ENCODE results near the gene SLIT3.

The SLIT3 gene

DNA sequence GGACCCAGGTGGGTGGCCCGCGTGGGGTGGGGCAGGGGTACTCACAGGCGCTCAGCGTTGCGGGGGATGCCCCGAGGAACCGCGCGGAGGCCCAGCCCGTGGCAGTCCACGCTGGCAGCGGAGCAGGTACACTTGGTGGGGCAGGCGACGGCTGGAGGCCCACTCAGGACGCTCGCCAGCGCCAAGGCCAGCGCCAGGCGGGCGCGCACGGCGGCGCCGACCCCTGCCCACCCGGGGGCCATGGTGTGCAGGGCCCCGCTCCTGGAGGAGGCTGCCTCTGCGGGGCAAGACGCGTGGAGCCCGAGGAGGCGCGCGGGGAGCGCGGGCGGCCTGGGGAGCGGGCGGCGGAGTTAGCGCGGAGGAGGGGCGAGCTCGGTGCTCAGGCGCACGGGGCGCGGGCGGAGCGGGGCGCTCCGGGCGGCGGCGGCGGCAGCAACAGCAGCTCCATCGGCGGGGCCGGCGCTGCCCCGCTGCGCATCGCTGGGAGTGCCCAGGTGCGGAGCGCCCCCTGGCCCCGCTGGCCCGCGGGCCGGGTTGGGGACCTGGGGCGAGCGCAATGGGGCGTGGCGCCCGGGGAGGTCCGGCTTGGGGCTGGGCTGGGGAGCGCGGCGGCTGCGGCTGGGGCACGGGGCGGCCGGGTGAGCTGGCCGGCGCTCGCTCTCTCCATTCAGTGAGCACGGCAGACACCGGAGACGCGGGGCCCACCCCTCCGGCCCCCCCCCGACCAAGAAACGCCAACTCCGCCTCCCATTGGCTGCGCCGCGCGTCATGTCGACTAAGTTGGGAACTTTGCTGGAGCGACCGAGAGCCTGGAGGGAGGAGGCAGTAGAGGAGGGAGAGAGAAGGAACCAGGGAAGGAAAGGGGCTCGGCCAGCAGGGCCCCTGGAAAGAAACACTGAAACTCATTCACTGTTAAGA is at the start of gene SLIT3:
SLIT3 (minus strand) TSS at position 672 of the 918 bp plus-strand sequence; CDS start at position 242, 430 bp downstream.
- no peak for DNase-seq (ENCODE audit: low read depth in 1 of 2, low spot score in 1 of 2)

DNA sequence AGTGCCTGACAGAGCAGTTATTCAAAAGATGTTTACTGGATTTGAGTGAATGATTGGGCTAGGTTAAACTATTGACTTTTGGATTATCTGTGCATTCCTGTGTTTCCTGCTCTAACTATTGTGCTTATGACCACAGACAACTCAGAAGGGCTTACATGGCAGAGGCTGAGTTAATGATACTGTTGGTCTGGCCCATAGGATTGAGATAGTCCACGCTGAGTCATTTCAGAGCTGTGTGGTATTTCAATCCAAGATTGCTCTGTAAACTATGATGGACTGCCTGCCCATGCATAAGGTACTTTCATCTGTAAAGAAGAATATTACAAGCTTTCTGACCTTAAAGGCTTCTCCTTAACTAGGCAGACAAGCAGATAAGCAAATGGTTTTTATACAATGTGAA is 49.1 kb upstream of the SLIT3 start:
- no peak for DNase-seq (ENCODE audit: low read depth in 1 of 2, low spot score in 1 of 2)

DNA sequence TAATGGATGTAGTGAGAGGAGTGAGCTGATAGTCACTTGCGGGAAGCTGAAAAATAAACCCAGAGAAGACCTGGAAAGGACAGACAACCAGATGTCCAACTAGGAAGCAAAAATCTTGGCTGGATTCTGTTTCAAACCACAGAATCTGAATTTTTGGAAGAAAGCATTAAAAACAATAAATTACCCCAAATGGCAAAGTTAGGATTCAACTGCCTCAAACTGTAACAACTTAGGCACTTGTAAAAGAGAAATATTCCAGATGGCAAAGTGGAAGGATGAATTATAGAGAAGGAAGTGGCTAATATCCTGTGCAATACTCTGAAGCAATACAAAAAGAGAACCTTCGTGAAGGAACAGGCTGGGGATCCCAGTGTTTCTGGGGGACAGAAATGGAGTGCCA is 46.8 kb upstream of the SLIT3 start:
- DNase-seq (ENCODE audit: low read depth in 1 of 2, low spot score in 1 of 2) = no peak

DNA sequence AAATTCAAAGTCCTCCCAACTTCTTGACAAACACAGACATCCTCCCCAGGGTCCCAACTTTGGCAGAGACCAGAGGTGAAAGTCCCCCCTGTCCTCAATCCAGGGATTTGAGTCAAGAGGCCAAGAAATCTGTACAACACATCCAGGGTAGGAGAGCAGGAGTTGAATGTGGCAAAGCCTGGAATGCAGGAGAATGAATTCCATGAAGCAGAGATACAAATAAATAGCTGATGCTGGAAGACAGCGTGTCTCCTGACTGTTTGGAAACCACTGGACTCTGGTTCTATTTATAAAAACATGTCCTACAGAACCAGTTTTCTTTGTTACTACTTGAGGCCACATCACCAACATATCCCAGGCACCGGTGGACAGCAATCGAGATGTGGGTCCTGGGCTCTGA is 43.7 kb upstream of the SLIT3 start:
- no peak for DNase-seq (ENCODE audit: low read depth in 1 of 2, low spot score in 1 of 2)

DNA sequence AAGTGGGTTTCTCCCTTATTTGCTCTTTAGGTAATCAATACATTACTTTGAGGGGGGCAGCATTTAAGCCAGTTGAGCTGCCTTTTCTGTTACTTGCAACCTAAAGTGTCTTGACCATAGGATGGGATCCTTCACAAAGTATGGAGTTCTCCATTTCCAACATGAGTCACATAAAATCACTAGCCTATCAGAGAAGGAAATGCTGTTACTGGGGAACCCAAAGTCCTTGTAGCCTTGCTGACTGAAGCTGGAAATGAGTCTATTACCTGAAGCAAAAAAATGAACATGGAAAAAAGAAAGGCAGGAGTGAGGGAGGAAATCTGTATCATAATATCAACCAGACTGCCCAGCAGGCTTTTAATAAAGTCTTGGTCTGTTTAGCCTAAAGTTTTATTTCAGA is 42.8 kb upstream of the SLIT3 start:
- no peak for DNase-seq (ENCODE audit: low read depth in 1 of 2, low spot score in 1 of 2)

DNA sequence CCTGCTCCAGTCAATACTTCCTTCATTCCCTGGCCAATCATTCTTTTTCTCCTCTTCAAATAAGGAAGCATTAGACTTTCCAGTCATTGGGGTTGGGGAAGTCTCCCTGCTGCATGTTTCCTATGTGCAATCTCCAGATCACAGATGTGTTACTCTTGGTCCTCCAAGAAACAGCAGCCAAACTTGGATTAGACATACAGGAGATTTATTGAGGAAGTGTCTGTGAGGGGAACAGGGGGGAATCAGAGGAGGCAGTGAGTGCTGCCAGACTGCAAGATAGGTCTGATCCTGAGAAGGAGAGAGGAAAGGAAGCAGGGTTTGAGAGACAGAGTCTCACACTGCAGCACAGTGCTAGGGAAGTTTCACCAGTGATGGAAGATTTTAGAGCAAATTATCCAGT is 40.6 kb upstream of the SLIT3 start:
- no peak for DNase-seq (ENCODE audit: low read depth in 1 of 2, low spot score in 1 of 2)

DNA sequence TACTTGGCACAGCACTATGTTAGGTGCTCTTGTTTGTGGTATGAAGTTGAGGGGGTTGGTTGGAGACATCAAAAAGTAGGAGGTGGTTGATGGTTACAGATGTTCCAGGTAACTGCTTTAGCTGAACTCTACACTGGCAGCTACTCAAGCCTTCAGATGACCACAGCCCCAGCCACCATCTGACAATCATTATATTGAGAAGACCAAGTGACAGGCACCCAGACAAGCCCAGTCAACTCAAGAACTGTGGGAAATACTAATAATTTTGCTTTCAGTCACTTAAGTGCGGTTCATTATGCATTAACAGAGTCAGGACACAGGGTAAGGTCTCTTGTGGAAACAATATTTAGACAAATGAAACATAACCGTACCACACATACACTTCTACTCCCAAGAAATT is 38.9 kb upstream of the SLIT3 start:
- DNase-seq (ENCODE audit: low read depth in 1 of 2, low spot score in 1 of 2) = no peak

DNA sequence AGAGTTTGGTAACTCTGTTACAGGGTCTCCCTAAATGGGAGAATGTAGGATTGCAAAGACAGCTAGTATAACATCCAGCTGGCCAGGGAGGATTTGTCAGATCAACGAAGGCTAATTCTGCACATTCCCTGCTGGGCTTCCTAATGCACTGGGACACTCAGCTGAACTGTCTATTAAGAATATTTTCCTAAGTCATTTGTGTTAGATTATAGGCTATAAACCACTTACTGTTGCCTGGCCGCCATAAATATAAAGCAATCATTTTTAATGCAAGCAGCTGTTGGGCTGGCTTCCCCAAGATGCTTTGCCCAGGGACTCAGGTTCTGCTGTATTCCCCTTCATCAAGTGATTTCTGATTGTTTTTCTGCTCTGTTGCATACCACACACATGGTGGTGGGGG is 35.3 kb upstream of the SLIT3 start:
- DNase-seq (ENCODE audit: low read depth in 1 of 2, low spot score in 1 of 2) = no peak

DNA sequence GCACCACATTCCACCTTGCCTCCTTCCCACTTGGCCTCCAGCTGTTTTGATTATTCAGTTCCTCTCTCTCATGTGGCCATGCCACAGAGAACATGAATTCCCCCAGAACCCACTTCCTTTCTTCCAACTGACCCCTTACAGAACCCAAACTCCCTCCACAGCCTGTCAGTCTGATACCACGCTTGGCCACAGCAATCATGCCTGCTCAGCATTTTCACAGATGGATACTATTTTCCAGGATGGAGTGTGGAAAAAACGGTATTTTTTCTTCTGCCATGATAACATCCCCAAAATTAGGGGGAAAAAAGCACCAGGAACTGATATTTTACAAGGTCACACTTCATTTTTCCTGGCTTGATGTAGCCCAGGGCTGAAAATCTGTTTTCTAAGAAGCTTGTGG is 34.9 kb upstream of the SLIT3 start:
- no peak for DNase-seq (ENCODE audit: low read depth in 1 of 2, low spot score in 1 of 2)

DNA sequence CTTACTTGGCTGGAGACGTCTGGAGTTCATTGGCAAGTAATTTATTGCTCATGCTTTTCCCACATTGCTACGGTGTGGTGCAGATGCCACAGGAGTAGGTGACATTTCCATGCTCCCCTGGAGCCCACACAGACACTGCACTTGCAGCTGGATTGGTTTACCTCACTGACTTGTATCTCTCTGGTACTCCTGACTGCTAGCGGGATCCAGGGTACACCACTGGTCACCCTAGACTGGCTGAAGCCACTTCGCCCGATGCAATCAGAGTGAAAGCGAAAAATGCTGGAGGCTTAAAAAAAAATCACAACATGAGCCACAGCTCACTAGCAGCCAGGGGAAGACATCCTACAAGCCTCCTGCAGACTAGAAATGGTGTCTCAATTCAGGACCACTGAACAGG is 32.6 kb upstream of the SLIT3 start:
- DNase-seq (ENCODE audit: low read depth in 1 of 2, low spot score in 1 of 2) = no peak

DNA sequence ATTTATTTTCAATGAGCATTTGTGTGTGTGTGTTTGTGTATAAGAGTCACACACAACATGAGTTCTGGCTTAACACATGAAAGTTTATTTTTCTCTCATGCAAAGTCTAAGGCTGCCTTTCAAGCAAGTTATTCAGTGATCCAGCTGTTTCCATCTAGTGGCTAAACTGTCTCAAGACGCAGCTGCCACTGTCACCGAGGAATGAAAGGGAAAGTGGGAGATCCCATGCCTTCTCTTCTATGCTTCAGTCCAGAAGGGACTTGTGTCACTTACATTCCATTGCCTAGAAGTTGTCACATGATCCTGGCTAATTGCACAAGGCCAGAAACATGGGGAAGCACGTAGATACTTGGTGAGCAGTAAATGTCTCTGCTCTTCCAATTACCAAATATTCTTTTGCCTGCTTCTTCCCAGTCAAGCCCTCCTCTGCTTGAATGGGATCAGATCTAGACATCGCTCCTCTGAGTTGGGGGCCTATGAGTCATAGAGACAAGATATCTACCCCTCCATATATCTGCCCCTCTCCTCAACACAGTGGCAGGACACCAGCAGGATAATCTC is 30.4 kb upstream of the SLIT3 start:
- DNase-seq (ENCODE audit: low read depth in 1 of 2, low spot score in 1 of 2) = no peak

DNA sequence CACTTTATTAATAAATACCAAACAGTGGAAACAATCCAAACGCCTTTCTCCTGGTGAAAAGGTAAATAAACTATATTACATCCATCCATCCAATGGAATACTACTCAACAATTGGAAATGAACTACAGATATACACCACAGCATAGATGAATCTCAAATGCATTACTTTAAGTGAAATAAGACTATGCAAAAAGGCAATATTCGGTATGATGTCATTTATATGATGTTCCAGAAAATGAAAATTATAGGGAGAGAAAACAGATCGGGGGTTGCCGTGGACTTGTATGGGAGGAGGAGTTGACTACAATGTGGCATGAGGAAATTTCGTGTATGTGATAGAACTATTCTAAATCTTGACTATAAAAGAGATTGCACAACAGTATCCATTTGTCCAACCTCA is 27.5 kb upstream of the SLIT3 start:
- DNase-seq (ENCODE audit: low read depth in 1 of 2, low spot score in 1 of 2) = no peak

DNA sequence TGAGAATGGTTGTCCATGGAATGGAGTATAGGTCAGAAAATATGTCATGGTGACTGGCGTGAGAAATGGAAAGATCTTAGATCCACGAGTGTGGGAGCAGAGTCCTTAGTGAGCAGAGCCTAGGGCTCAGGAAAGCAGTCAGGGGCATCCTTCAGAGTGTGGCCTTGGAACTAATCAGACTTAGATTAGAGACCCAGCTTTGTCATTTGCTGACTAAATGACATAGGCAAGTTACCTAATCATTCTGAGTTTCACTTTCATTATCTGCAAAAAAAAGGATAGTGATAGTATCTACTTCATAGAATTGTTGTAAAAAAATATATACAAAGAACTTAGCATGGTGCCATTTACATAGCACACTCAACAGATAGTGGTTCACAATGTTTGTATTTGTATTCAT is 24.3 kb upstream of the SLIT3 start:
- no peak for DNase-seq (ENCODE audit: low read depth in 1 of 2, low spot score in 1 of 2)

DNA sequence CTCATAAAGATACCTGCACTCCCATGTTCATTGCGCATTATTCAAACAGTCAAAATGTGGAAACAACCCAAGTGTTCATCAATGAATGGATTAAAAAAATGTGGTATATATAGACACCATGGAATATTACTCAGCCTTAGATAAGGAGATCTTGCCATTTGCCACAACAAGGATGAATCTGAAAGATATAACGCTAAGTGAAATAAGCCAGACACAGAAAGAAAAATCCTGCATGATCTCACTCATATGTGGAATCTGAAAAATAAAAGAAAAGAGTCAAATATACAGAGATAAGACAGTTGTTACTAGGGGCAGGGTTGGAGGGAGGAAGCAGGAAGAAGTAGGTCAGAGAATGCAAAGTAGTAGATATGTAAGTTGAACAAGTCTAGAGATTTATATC is 17.6 kb upstream of the SLIT3 start:
- DNase-seq (ENCODE audit: low read depth in 1 of 2, low spot score in 1 of 2) = no peak

DNA sequence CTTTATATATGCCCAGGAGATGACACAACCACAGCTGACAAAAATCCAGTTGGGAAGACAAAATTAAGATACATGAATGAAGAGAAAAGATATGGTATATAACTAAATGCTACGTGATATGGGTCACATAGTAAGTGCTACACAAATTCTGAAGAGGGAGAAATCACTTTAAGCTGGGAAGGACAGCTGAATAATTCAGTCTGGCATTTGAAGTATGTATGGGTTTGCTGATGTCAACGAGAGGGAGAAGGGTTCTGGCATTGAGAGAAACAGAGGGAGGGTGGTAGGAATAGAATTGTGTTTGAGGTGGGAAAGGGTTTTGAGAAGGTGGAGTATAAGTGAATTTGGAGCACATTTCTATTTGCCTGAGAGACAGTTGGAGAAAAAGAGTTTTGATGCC is 6.7 kb upstream of the SLIT3 start:
- DNase-seq (ENCODE audit: low read depth in 1 of 2, low spot score in 1 of 2) = no peak

DNA sequence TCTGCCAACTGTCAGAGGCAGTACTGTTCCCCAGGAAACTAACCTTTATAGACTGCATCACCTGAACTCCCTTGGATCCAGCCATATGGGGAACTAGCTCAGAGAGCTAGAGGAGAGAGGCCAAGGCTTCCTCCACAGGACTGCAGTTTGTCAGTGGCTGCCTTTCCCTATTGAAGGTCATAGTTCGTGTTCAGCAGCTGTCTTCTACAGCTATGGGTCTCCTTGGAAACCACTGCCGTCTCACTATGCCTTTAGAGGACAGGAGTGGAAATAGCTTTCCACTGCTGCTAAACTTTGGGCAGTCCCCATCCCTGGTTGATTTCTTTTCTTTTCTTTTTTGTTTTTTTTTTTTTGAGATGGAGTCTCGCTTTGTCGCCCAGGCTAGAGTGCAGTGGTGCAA is 4.4 kb upstream of the SLIT3 start:
- DNase-seq (ENCODE audit: low read depth in 1 of 2, low spot score in 1 of 2) = no peak

DNA sequence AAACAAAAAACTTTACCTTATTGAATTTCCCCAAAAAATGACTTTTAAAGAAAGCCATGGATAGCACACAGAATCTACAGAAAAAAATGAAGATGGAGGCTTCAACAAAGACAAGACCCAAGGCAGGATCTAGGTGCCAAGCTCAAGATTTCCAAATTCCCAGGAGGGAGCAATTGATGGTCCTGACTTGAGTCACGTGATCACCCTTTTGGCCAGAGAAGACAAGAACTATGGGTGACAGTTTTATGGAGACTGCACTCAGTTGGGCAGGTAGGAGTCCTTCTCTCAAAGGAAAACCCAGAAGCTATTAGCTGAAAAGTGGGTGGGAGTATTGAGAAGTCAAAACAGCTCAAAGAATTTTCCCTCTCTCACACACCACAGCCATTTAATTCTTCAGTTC is 3.2 kb upstream of the SLIT3 start:
- DNase-seq (ENCODE audit: low read depth in 1 of 2, low spot score in 1 of 2) = no peak

DNA sequence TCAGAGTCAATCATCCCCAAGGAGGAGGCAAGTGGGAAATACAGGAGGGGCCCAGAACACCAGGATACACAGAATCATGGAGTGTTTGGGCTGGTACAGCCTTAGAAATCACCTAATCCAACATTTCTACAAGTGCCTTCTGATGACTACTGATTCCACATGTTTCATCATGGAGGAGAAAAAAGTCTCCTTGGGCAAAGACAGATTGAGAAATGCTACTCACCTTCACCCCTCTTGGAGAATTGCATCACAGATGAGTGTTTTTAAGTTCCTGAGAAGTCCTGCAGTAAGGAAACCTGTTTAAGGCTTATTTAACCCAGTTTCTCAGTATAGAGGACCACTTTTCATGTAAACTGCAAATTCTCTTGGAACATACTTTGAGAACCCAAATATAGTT is 2.2 kb upstream of the SLIT3 start:
- no peak for DNase-seq (ENCODE audit: low read depth in 1 of 2, low spot score in 1 of 2)

DNA sequence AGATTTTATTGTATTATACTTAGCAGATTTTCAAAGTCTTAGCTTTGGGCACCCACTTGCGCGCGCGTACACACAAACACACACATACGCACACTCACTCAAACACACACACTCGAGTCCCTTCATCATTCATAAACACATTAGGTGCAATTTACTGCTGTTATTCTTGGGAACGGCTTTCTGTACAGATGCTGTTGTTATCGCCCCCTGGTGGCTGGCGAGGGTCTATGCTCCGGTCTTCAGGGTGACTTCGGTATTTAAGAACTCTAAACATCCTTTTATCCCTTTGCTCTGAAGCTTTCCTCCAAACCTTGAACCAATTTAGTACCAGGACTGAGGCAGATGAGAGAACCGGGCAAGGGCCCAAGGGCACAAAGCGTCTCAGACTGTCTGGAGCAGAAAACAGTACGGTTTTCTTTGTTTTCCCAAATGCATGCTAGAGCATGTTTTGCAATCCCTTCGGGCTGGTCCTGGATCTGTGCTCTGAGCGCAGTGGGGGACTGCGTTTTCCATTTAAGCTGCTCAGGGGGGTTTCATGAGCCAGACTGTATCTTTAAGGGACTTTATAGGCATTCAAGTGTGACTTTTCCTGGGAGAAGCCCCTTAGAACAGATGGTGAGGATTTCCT is 1.7 kb upstream of the SLIT3 start:
- DNase-seq (ENCODE audit: low read depth in 1 of 2, low spot score in 1 of 2) = peak in 1 of 2 donors; percentile 29

DNA sequence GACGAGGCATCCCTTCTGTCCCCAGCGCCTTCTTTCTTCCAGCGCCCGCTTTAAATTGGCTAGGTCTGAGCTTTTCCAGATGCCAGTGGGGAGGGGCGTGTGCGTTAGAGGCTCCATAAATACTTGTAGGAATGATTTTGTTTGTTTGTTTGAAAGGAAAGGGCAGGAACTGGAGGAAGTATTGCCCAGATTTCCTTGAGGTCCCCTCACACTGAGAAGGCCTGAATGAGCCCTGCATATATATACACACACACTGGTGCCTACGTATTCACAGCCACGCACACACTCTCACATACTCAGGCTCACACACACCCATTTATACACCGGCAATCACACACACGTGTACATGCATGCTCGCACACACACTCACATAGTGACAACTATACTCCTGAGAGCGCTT is 1.0 kb upstream of the SLIT3 start:
- no peak for DNase-seq (ENCODE audit: low read depth in 1 of 2, low spot score in 1 of 2)

DNA sequence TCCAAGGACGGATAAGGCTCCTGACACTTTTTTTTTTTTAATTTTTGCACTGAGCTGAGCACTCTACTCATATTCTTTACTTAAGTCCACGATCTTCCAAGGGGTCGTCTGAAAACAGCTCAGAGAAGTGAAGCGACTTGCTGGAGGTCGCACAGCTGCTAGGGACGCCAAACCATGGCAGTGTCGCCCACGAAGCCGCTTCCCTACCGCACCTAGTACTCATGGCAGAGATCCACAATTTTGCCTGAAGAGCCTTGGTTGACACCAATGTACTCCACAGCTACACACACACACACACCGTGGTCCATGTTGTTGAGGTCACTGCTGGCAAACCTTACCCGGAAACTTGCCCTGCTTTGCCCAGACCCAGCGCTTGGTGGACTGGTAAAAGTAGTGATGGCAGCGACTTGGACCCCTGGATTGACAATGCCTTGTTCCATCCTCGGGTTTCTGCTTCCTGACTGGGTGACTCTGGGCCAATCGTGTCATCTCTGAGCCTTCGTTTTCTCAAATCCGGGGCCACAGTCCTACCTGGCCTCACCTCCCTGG is 521 bp upstream of the SLIT3 start:
- DNase-seq (ENCODE audit: low read depth in 1 of 2, low spot score in 1 of 2) = no peak

Measured in activated T-helper 1 cell treated with anti-CD3 and anti-CD28 coated beads, Interleukin-2, amount 50 U/mL, for 16 hours (primary cell).